IMR-90 (cell line): ENCODE results near the gene CELA3B.

Source experiments
- FOS ChIP-seq: fragments of 150-350 bp; IDR thresholded peaks from 2 replicates; pipeline ENCODE4 v1.6.1; 2016; ENCODE audit warnings: low read depth, low read length
- MAFK ChIP-seq: IDR thresholded peaks from 2 replicates; pipeline ENCODE4 v1.6.1; 2012; ENCODE audit warnings: low read depth, low read length, improper control_type of control experiment
- MAZ ChIP-seq: IDR thresholded peaks from 2 replicates; pipeline ENCODE4 v1.6.1; 2012; ENCODE audit warnings: low read depth, mild to moderate bottlenecking, low read length, improper control_type of control experiment, moderate library complexity, borderline replicate concordance
- MXI1 ChIP-seq: IDR thresholded peaks from 2 replicates; pipeline ENCODE4 v1.6.1; 2012; ENCODE audit warnings: low read depth, mild to moderate bottlenecking, low read length, moderate library complexity, borderline replicate concordance
- NFE2L2 ChIP-seq: fragments of 150-350 bp; IDR thresholded peaks from 2 replicates; pipeline ENCODE4 v1.6.1; 2016; ENCODE audit warnings: low read depth, mild to moderate bottlenecking, low read length
- POLR2A ChIP-seq: IDR thresholded peaks from 2 replicates; pipeline ENCODE4 v1.6.1; 2012; ENCODE audit warnings: mild to moderate bottlenecking, low read depth, low read length
- RAD21 ChIP-seq: IDR thresholded peaks from 2 replicates; pipeline ENCODE4 v1.6.1; 2012; ENCODE audit warnings: low read length, improper control_type of control experiment
- RCOR1 ChIP-seq: IDR thresholded peaks from 2 replicates; pipeline ENCODE4 v1.6.1; 2012; ENCODE audit warnings: mild to moderate bottlenecking, low read length, improper control_type of control experiment; ENCODE audit not compliant: insufficient replicate concordance
- RFX5 ChIP-seq: IDR thresholded peaks from 2 replicates; pipeline ENCODE4 v1.8.0; 2012; ENCODE audit warnings: low read depth, mild to moderate bottlenecking, low read length, moderate library complexity
- TF ChIP-seq, protein P1 (sequence below): conservative IDR thresholded peaks from 2 replicates; pipeline ENCODE4 v1.5.1; 2012; ENCODE audit warnings: mild to moderate bottlenecking, low read depth, low read length, improper control_type of control experiment
- TF ChIP-seq, protein P2 (sequence below): fragments of 150-350 bp; IDR thresholded peaks from 2 replicates; pipeline ENCODE4 v1.6.1; 2016; ENCODE audit warnings: low read depth, mild to moderate bottlenecking, low read length, moderate library complexity, borderline replicate concordance

DNA sequence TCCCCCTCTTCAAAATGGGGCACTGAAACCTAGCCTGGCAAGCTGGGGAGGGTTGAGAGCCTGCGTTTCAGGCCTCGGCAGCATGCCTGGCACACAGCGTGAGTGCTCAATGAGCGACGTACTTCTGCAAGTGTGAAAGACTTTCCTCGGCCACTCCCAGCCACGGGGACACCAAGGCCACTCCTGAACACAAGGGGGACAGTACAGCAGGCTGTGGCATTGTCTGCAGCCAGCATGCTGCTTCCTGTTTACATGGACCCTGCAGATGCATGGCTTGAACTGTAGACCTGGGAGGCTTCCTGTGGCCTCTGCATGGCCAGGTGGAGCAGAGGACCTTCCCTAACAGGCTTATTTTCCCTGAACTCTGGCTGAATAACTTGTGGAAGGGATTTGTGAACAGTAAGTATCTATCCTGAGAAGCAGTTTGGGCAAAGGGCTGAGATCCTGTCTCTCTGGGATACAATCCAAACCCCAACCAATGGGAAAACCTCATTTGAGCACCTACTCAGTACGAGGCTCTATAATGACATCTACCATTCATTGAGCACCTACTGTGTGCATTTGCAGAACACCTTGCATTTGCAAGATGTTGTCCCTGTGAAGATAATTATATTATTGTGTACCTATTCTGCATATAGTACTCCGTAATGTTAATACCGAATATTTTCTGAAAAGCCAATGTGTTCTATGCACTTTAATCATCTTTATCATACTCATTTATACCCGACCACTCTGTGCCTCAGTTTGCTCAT is 29.8 kb upstream of the CELA3B start:
- TF ChIP-seq, protein P1, sequence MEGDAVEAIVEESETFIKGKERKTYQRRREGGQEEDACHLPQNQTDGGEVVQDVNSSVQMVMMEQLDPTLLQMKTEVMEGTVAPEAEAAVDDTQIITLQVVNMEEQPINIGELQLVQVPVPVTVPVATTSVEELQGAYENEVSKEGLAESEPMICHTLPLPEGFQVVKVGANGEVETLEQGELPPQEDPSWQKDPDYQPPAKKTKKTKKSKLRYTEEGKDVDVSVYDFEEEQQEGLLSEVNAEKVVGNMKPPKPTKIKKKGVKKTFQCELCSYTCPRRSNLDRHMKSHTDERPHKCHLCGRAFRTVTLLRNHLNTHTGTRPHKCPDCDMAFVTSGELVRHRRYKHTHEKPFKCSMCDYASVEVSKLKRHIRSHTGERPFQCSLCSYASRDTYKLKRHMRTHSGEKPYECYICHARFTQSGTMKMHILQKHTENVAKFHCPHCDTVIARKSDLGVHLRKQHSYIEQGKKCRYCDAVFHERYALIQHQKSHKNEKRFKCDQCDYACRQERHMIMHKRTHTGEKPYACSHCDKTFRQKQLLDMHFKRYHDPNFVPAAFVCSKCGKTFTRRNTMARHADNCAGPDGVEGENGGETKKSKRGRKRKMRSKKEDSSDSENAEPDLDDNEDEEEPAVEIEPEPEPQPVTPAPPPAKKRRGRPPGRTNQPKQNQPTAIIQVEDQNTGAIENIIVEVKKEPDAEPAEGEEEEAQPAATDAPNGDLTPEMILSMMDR = no peak
- TF ChIP-seq POLR2A = no peak
- TF ChIP-seq, protein P2, sequence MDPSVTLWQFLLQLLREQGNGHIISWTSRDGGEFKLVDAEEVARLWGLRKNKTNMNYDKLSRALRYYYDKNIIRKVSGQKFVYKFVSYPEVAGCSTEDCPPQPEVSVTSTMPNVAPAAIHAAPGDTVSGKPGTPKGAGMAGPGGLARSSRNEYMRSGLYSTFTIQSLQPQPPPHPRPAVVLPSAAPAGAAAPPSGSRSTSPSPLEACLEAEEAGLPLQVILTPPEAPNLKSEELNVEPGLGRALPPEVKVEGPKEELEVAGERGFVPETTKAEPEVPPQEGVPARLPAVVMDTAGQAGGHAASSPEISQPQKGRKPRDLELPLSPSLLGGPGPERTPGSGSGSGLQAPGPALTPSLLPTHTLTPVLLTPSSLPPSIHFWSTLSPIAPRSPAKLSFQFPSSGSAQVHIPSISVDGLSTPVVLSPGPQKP = no peak
- no peak for TF ChIP-seq MAFK
- TF ChIP-seq RAD21 = no peak
- TF ChIP-seq NFE2L2 = no peak
- no peak for TF ChIP-seq MXI1
- TF ChIP-seq RCOR1 = no peak
- no peak for TF ChIP-seq FOS
- no peak for TF ChIP-seq MAZ
- TF ChIP-seq RFX5 = no peak
